ENCODE results near the gene GRPR.
"Not testable (repeated sequence)": the region's sequence is repeated elsewhere in the genome, so short reads cannot be mapped to it uniquely, and the experiment has no call there.

GRCh38 chrX:16161173-16161572 is 37.8 kb downstream of the GRPR start:
- TF ChIP-seq CTCF, POLR2A (IDR thresholded peaks at IDR 0.05): not testable (repeated sequence)

Data from Peyer's patch (tissue), 4 donors.